Inflammatory macrophage treated with lipopolysaccharide for 4 hours (primary cell): ENCODE data around the gene MAD1L1.
"Not testable (repeated sequence)": the region's sequence is repeated elsewhere in the genome, so short reads cannot be mapped to it uniquely, and the experiment has no call there.

Source experiments
- DNase-seq: peaks from one replicate; pipeline ENCODE4 v3.0.0-alpha.2; 2020

The MAD1L1 gene

GRCh38 chr7:2170576-2171521 is 61.9 kb downstream of the MAD1L1 start:
- DNase-seq = no peak

- no peak for DNase-seq
Observed at GRCh38 chr7:2169923-2170575, 62.7 kb downstream of the MAD1L1 start.

- DNase-seq = no peak
Observed at GRCh38 chr7:2168615-2169311, 64.0 kb downstream of the MAD1L1 start.

- no peak for DNase-seq
Observed at GRCh38 chr7:2166625-2167280, 66.0 kb downstream of the MAD1L1 start.

- no peak for DNase-seq
Observed at GRCh38 chr7:2165610-2166594, 66.8 kb downstream of the MAD1L1 start.

- DNase-seq = no peak
Observed at GRCh38 chr7:2165239-2165609, 67.5 kb downstream of the MAD1L1 start.

GRCh38 chr7:2164646-2165045 is 68.1 kb downstream of the MAD1L1 start:
- no peak for DNase-seq

GRCh38 chr7:2163600-2164555 is 68.9 kb downstream of the MAD1L1 start:
- no peak for DNase-seq

GRCh38 chr7:2162959-2163358 is 69.8 kb downstream of the MAD1L1 start:
- DNase-seq = no peak

- DNase-seq = not testable (repeated sequence)
Observed at GRCh38 chr7:2162004-2162902, 70.5 kb downstream of the MAD1L1 start.

GRCh38 chr7:2159176-2159520 is 73.6 kb downstream of the MAD1L1 start:
- DNase-seq = no peak

GRCh38 chr7:2158331-2159175 is 74.2 kb downstream of the MAD1L1 start:
- DNase-seq = no peak

GRCh38 chr7:2157473-2158279 is 75.1 kb downstream of the MAD1L1 start:
- no peak for DNase-seq

- DNase-seq = no peak
Observed at GRCh38 chr7:2156756-2157472, 75.8 kb downstream of the MAD1L1 start.

- DNase-seq = no peak
Observed at GRCh38 chr7:2154831-2155230, 77.9 kb downstream of the MAD1L1 start.

GRCh38 chr7:2154121-2154520 is 78.6 kb downstream of the MAD1L1 start:
- no peak for DNase-seq

GRCh38 chr7:2152646-2153045 is 80.1 kb downstream of the MAD1L1 start:
- no peak for DNase-seq
